Naive thymus-derived CD4-positive, alpha-beta T cell (primary cell): ENCODE results near the gene APMAP. TPM values are rescaled to one million over a fixed set of nuclear protein-coding genes. Genes with fewer than 3 reads are reported as not detected.

ENCODE experiments used
- ATAC-seq: fragments of 150-1000 bp; cut with Tn5 transposase; 2 replicates; pipeline ENCODE4 v1.10.0; 2021; ENCODE audit warnings: mild to moderate bottlenecking, moderate library complexity
- CTCF ChIA-PET: fragments of 350-600 bp; sonication (Branson Sonifier 250); formaldehyde crosslinking; loops from one replicate; lab custom pipeline; 2021; ENCODE audit warnings: antibody characterized with exemption; lab: Charles Lee
- POLR2A ChIA-PET: fragments of 350-600 bp; sonication (Branson Sonifier 250); formaldehyde crosslinking; loops from one replicate; lab custom pipeline; 2021; ENCODE audit warnings: antibody characterized with exemption, inconsistent platforms; lab: Charles Lee
- DNase-seq, 9 donors: peaks; one replicate each; pipeline versions ENCODE4 v3.0.0 to v3.0.0-alpha.2; 2020 to 2022; ENCODE audit warnings: mixed read lengths in 1 of 9
- H3K27ac ChIP-seq: one replicate; pipeline ENCODE4 v1.7.0; 2013; ENCODE audit warnings: mild to moderate bottlenecking, low read depth, low read length, moderate library complexity
- H3K27me3 ChIP-seq, 2 donors: one replicate each; pipeline ENCODE4 v1.7.0; 2013; ENCODE audit warnings: low read length in 2 of 2, mild to moderate bottlenecking in 2 of 2, moderate library complexity in 2 of 2; ENCODE audit not compliant: control insufficient read depth in 2 of 2, insufficient read depth in 2 of 2
- H3K36me3 ChIP-seq, 3 experiments: 1 replicate in 2 of 3; 2 replicates in 1 of 3; pipeline ENCODE4 v1.7.0; 2013; ENCODE audit warnings: low read length in 3 of 3, mild to moderate bottlenecking in 3 of 3, moderate library complexity in 1 of 3; ENCODE audit not compliant: insufficient read depth in 3 of 3, control insufficient read depth in 2 of 3
- H3K4me1 ChIP-seq, 2 donors: one replicate each; pipeline ENCODE4 v1.7.0; 2013; ENCODE audit warnings: low read length in 2 of 2, mild to moderate bottlenecking in 2 of 2, moderate library complexity in 1 of 2; ENCODE audit not compliant: control insufficient read depth in 2 of 2, insufficient read depth in 2 of 2
- H3K4me3 ChIP-seq: 2 replicates; pipeline ENCODE4 v1.7.0; 2013; ENCODE audit warnings: mild to moderate bottlenecking, low read length
- H3K9me3 ChIP-seq, 3 experiments: 1 replicate in 2 of 3; 2 replicates in 1 of 3; pipeline ENCODE4 v1.7.0; 2013; ENCODE audit warnings: low read length in 3 of 3; ENCODE audit not compliant: control insufficient read depth in 2 of 3
- H3K27ac Mint-ChIP-seq, 9 donors: one replicate each; pipeline ENCODE4 v1.8.0; 2020 to 2022; ENCODE audit warnings: mixed read lengths in 9 of 9, mild to moderate bottlenecking in 8 of 9, moderate library complexity in 5 of 9, inconsistent platforms in 2 of 9
- H3K27me3 Mint-ChIP-seq, 5 donors: one replicate each; pipeline ENCODE4 v1.8.0; 2021 to 2022; ENCODE audit warnings: mixed read lengths in 5 of 5, mild to moderate bottlenecking in 1 of 5
- H3K36me3 Mint-ChIP-seq, 5 donors: one replicate each; pipeline ENCODE4 v1.8.0; 2020 to 2022; ENCODE audit warnings: mixed read lengths in 5 of 5, mild to moderate bottlenecking in 3 of 5, inconsistent platforms in 1 of 5
- H3K4me1 Mint-ChIP-seq, 7 donors: one replicate each; pipeline ENCODE4 v1.8.0; 2020 to 2022; ENCODE audit warnings: mixed read lengths in 7 of 7, mild to moderate bottlenecking in 3 of 7, inconsistent platforms in 1 of 7
- H3K4me3 Mint-ChIP-seq, 10 donors: one replicate each; pipeline ENCODE4 v1.8.0; 2020 to 2022; ENCODE audit warnings: mild to moderate bottlenecking in 10 of 10, mixed read lengths in 10 of 10, moderate library complexity in 6 of 10, inconsistent platforms in 2 of 10
- H3K9me3 Mint-ChIP-seq, 11 donors: one replicate each; pipeline ENCODE4 v1.8.0; 2020 to 2022; ENCODE audit warnings: mixed read lengths in 11 of 11, mild to moderate bottlenecking in 4 of 11, inconsistent platforms in 1 of 11, moderate library complexity in 1 of 11
- intact Hi-C, 2 donors: fragments of 100-400 bp; cut with micrococcal nuclease; formaldehyde crosslinking; loops; one replicate each; pipeline ENCODE4 v1.15.1; 2023
- polyA plus RNA-seq, 2 donors: library from polyadenylated mRNA; unstranded; fragments of 300-500 nt; fragmentation: Illumina TruSeq; gene quantifications; one replicate each; pipeline ENCODE4 v1.2.3, GENCODE V29; 2021
- total RNA-seq, 6 experiments: library from RNA in 5 of 6; stranded (reverse) in 5 of 6; gene quantifications; 1 replicate in 5 of 6; 2 replicates in 1 of 6; pipeline ENCODE4 v1.2.3 and lab custom pipeline; 2021 to 2026

APMAP gene
- total and polyA plus RNA-seq, 7 experiments from 2014 or later, result 28.2 to 74.6 (median 41.4) TPM

GRCh38 chr20:24913076-24913628, 79.4 kb downstream of the APMAP start:
- H3K9me3 ChIP-seq, result no peaks in the 10 kb centered on the region
- H3K4me3 Mint-ChIP-seq, result no peak overlapping the region
- no peaks in the 10 kb centered on the region for H3K36me3 ChIP-seq
- intact Hi-C loops, result loop anchor here in 1 of 2 donors (10.0 kb wide), 1 partner anchor 178 kb away; no protein-coding TSS in a partner anchor
- H3K4me3 ChIP-seq, result no peak overlapping the region
- ATAC-seq, result no peak
- H3K4me1 ChIP-seq, result peaks cover 0 to 2% of the 10 kb centered on the region in 2 donors
- no peaks in the 10 kb centered on the region for H3K36me3 Mint-ChIP-seq
- H3K27me3 ChIP-seq, result no peaks in the 10 kb centered on the region
- no peaks in the 10 kb centered on the region for H3K27me3 Mint-ChIP-seq
- ChIA-PET POLR2A (no interaction called here), CTCF (no interaction called here)
- H3K27ac ChIP-seq, result no peak overlapping the region
- H3K4me1 Mint-ChIP-seq, result peaks cover 0 to 2% (median 0%) of the 10 kb centered on the region in 7 donors
- peaks cover 0 to 14% (median 3%) of the 10 kb centered on the region in 11 donors for H3K9me3 Mint-ChIP-seq
- no peak for DNase-seq
- H3K27ac Mint-ChIP-seq, result no peak overlapping the region

Other genes starting within 250 kb of the APMAP start
- gene CST7, start 43.5 kb downstream of the APMAP start, total RNA-seq, result 10 to 100 TPM in 3 of 5 experiments, 1 to 10 TPM in 2; 1.4 to 74.9 (median 11.5) TPM
- gene CST7, start 43.5 kb downstream of the APMAP start, polyA plus RNA-seq, result 1 to 10 TPM; 2.3 to 4.2 TPM
- gene ACSS1, start 65.4 kb upstream of the APMAP start, total RNA-seq, result 10 to 100 TPM; 33.1 to 51.7 (median 38.4) TPM
- gene ACSS1, start 65.4 kb upstream of the APMAP start, polyA plus RNA-seq, result 10 to 100 TPM; 39.7 to 44.7 TPM
- gene VSX1, start 89.4 kb upstream of the APMAP start, total RNA-seq, result not detected
- gene VSX1, start 89.4 kb upstream of the APMAP start, polyA plus RNA-seq, result not detected
- 100 to 1,000 TPM in 2 of 5 experiments, 10 to 100 TPM in 3; 41.1 to 108 (median 74.4) TPM for gene ENTPD6, start 203.0 kb upstream of the APMAP start, total RNA-seq
- 10 to 100 TPM; 43.7 to 56.9 TPM for gene ENTPD6, start 203.0 kb upstream of the APMAP start, polyA plus RNA-seq